Measurements from ENCODE around the gene TOP3B.

DNA sequence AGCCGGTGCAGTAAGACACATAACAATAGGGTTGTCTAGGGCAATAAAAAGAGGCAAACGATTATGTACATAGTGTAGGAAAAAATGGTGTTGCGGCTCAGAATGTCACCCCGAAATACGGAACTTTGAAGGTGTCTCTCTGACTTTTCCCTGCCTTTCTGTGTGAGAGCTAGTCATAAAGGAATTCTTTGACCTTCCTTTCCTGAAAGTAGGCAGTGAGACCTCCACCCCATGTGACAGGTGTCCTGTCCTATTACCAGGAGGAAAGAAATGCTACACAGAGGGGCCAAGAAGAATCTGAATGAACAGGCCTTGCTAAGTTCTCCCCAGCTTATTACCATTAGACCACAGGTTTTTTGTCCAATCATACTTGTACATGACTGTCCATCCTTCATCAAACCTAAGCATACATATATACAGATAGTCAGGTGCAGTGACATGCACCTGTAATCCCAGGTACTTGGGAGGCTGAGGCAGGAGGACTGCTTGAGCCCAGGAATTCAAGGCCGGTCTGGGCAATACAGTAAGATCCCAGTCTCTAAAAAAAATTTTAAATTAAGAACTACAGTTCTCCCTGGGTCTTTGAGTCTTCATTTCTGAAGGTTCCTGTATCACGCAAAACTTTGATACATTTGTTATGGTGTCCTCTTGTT, 16.1 kb upstream of the TOP3B start:
- no peak for TF ChIP-seq EZH2 (IDR thresholded peaks at IDR 0.05)
- TF ChIP-seq, protein P1, sequence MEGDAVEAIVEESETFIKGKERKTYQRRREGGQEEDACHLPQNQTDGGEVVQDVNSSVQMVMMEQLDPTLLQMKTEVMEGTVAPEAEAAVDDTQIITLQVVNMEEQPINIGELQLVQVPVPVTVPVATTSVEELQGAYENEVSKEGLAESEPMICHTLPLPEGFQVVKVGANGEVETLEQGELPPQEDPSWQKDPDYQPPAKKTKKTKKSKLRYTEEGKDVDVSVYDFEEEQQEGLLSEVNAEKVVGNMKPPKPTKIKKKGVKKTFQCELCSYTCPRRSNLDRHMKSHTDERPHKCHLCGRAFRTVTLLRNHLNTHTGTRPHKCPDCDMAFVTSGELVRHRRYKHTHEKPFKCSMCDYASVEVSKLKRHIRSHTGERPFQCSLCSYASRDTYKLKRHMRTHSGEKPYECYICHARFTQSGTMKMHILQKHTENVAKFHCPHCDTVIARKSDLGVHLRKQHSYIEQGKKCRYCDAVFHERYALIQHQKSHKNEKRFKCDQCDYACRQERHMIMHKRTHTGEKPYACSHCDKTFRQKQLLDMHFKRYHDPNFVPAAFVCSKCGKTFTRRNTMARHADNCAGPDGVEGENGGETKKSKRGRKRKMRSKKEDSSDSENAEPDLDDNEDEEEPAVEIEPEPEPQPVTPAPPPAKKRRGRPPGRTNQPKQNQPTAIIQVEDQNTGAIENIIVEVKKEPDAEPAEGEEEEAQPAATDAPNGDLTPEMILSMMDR (IDR thresholded peaks at IDR 0.05), result no peak

All from neural progenitor cell (in vitro differentiated cells).